HFFc6 (cell line): Measurements from ENCODE around the gene GOLGA1. TPM values are rescaled to one million over a fixed set of nuclear protein-coding genes. Genes with fewer than 3 reads are reported as not detected.
"Not testable (repeated sequence)": the region's sequence is repeated elsewhere in the genome, so short reads cannot be mapped to it uniquely, and the experiment has no call there.

ENCODE experiments used
- DNase-seq: peaks from one replicate; pipeline ENCODE4 v3.0.0-alpha.2; 2018
- H3K27ac Mint-ChIP-seq: 2 replicates; pipeline ENCODE4 v1.8.0; 2020; ENCODE audit warnings: mild to moderate bottlenecking, mixed read lengths
- H3K27me3 Mint-ChIP-seq: 2 replicates; pipeline ENCODE4 v1.8.0; 2021; ENCODE audit warnings: mild to moderate bottlenecking, moderate library complexity, mixed read lengths; ENCODE audit not compliant: insufficient read depth
- H3K36me3 Mint-ChIP-seq: 2 replicates; pipeline ENCODE4 v1.8.0; 2021; ENCODE audit warnings: low read depth, mixed read lengths
- H3K4me1 Mint-ChIP-seq: 2 replicates; pipeline ENCODE4 v1.8.0; 2020; ENCODE audit warnings: low read depth, mixed read lengths
- H3K4me3 Mint-ChIP-seq: 2 replicates; pipeline ENCODE4 v1.8.0; 2020; ENCODE audit warnings: mild to moderate bottlenecking, moderate library complexity, mixed read lengths
- H3K9me3 Mint-ChIP-seq: 2 replicates; pipeline ENCODE4 v1.8.0; 2020; ENCODE audit warnings: mild to moderate bottlenecking, mixed read lengths
- total RNA-seq, 6 experiments: library from RNA; stranded (reverse); fragmentation: NEBNext Ultra II Directional; extraction: Animal tissue kit (Norgen Biotek cat#: 25700); gene quantifications; 2 replicates in 1 of 6; 3 replicates in 5 of 6; pipeline ENCODE4 v1.2.3, GENCODE V29; 2021
- TF ChIP-seq, protein P1 (sequence below): fragments of 200-600 bp; sonication (generic); IDR thresholded peaks from 2 replicates; pipeline ENCODE4 v1.5.0; 2021; ENCODE audit warnings: antibody characterized with exemption, mild to moderate bottlenecking

The GOLGA1 gene
- total RNA-seq, 6 experiments from 2014 or later, result 17.4 to 23.2 (median 20.2) TPM

- no peak for DNase-seq
- H3K4me3 Mint-ChIP-seq, result peak overlapping the region; percentile 84
- H3K27ac Mint-ChIP-seq, result 0 out of 2 replicates have a peak overlapping the region, but pooled peaks have one; percentile 18
- H3K9me3 Mint-ChIP-seq, result no peaks in the 10 kb centered on the region
- TF ChIP-seq, protein P1, sequence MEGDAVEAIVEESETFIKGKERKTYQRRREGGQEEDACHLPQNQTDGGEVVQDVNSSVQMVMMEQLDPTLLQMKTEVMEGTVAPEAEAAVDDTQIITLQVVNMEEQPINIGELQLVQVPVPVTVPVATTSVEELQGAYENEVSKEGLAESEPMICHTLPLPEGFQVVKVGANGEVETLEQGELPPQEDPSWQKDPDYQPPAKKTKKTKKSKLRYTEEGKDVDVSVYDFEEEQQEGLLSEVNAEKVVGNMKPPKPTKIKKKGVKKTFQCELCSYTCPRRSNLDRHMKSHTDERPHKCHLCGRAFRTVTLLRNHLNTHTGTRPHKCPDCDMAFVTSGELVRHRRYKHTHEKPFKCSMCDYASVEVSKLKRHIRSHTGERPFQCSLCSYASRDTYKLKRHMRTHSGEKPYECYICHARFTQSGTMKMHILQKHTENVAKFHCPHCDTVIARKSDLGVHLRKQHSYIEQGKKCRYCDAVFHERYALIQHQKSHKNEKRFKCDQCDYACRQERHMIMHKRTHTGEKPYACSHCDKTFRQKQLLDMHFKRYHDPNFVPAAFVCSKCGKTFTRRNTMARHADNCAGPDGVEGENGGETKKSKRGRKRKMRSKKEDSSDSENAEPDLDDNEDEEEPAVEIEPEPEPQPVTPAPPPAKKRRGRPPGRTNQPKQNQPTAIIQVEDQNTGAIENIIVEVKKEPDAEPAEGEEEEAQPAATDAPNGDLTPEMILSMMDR, result no peak
- 0 out of 2 replicates have a peak, but pooled peaks cover 8% of the 10 kb centered on the region for H3K36me3 Mint-ChIP-seq
- peaks cover 14% of the 10 kb centered on the region for H3K4me1 Mint-ChIP-seq
- H3K27me3 Mint-ChIP-seq, result peaks cover 10% of the 10 kb centered on the region
Observed at GRCh38 chr9:124853605-124854143, 87.2 kb downstream of the GOLGA1 start.

- DNase-seq, result peak; percentile 63
- TF ChIP-seq, protein P1, result peak; percentile 100
Observed at GRCh38 chr9:124852829-124853531, 87.9 kb downstream of the GOLGA1 start, which contains the start of gene WDR38. Gene WDR38 (plus strand): TSS chr9:124853460. CDS start chr9:124853532, 72 bp downstream.

GRCh38 chr9:124852121-124852828, 88.6 kb downstream of the GOLGA1 start:
- H3K27ac Mint-ChIP-seq, result no peak overlapping the region
- H3K27me3 Mint-ChIP-seq, result peaks cover 14% of the 10 kb centered on the region
- H3K9me3 Mint-ChIP-seq, result no peaks in the 10 kb centered on the region
- peaks cover 14% of the 10 kb centered on the region for H3K4me1 Mint-ChIP-seq
- no peak for DNase-seq
- TF ChIP-seq, protein P1, result no peak
- H3K36me3 Mint-ChIP-seq, result 0 out of 2 replicates have a peak, but pooled peaks cover under 1% of the 10 kb centered on the region
- peak overlapping the region; percentile 84 for H3K4me3 Mint-ChIP-seq

More at GRCh38 chr9:124852829-124853531, 87.9 kb downstream of the GOLGA1 start, which contains the start of gene WDR38:
- Mint-ChIP-seq H3K4me3 (peak within 1 kb of the TSS; percentile 84), H3K27me3 (peaks cover 10% of the 10 kb centered on the region), H3K36me3 (0 out of 2 replicates have a peak, but pooled peaks cover 8% of the 10 kb centered on the region), H3K4me1 (peaks cover 14% of the 10 kb centered on the region), H3K9me3 (no peaks in the 10 kb centered on the region), H3K27ac (0 out of 2 replicates have a peak within 1 kb of the TSS, but pooled peaks have one; percentile 18)

DNA sequence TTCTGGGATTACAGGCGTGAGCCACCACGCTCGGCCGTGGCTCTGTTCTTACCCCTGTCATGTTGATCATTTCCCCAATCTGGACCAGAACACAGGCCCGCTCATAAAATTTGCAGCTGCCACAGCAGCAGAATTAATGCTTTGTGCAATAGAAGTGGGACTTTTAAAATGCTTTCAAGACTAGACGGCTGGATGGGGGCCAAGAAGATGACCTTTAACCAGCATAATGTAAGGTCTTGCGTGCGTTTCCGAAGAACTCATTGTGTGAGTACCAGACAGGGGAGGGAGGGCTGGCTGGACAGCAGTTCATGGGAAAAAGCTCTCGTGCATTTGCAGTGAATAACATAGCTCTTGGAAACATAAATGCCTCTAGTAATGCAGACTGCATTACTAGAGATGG, 91.1 kb downstream of the GOLGA1 start:
- H3K4me3 Mint-ChIP-seq, result no peak overlapping the region
- H3K4me1 Mint-ChIP-seq, result peaks cover 14% of the 10 kb centered on the region
- no peaks in the 10 kb centered on the region for H3K36me3 Mint-ChIP-seq
- TF ChIP-seq, protein P1, result no peak
- H3K27ac Mint-ChIP-seq, result no peak overlapping the region
- DNase-seq, result peak; percentile 68
- H3K27me3 Mint-ChIP-seq, result peaks cover 13% of the 10 kb centered on the region
- no peaks in the 10 kb centered on the region for H3K9me3 Mint-ChIP-seq

DNA sequence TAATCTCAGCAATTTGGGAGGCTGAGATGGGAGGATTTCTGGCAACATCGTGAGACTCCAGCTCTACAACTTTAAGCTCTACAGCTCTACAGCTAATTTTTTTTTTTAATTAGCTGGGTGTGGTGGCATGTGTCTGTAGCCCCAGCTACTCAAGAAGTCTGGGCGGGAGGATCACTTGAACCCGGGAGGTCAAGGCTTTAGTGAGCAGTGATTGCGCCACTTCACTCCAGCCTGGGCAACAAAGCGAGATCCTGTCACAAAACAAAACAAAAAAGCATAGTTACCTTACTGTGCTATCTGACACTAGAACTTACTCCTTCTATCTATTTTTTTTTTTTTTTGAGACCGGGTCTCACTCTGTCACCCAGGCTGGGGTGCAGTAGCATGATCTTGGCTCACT, 93.9 kb downstream of the GOLGA1 start:
- Mint-ChIP-seq H3K27ac (no peak overlapping the region), H3K4me1 (peaks cover 8% of the 10 kb centered on the region), H3K36me3 (no peaks in the 10 kb centered on the region), H3K4me3 (no peak overlapping the region), H3K9me3 (no peaks in the 10 kb centered on the region), H3K27me3 (peaks cover 14% of the 10 kb centered on the region)
- TF ChIP-seq, protein P1, result no peak
- no peak for DNase-seq

GRCh38 chr9:124846467-124846866, 94.4 kb downstream of the GOLGA1 start:
- H3K4me1 Mint-ChIP-seq, H3K27ac Mint-ChIP-seq, DNase-seq, H3K4me3 Mint-ChIP-seq, H3K9me3 Mint-ChIP-seq, H3K36me3 Mint-ChIP-seq: not testable (repeated sequence)
- peaks cover 14% of the 10 kb centered on the region for H3K27me3 Mint-ChIP-seq
